ENCODE data around the gene BCL2L13.

GRCh38 chr22:17601031-17601430 lies 37.5 kb upstream of the BCL2L13 start:
- TF ChIP-seq CTCF (IDR thresholded peaks at IDR 0.05; ENCODE audit: insufficient read depth, low read depth, low read length) (no peak), EZH2 (IDR thresholded peaks at IDR 0.05; ENCODE audit: insufficient read depth, low read length) (no peak)
